Fibroblast of peridontal ligament (primary cell): Measurements from ENCODE around the gene CCIN.
A peak's percentile ranks its signal among the peaks of the same experiment; 100 is the strongest.
"Not testable (repeated sequence)": the region's sequence is repeated elsewhere in the genome, so short reads cannot be mapped to it uniquely, and the experiment has no call there.

Source experiments
- DNase-seq: peaks from one replicate; pipeline ENCODE4 v3.0.0-alpha.2; 2010; ENCODE audit errors: extremely low read depth

The CCIN gene

GRCh38 chr9:36169166-36169565, at the start of gene CCIN:
CCIN (plus strand) TSS chr9:36169388; CDS start chr9:36169503, 115 bp downstream.
- no peak for DNase-seq

GRCh38 chr9:36119476-36119875, 49.7 kb upstream of the CCIN start:
- no peak for DNase-seq

GRCh38 chr9:36120705-36121104, 48.5 kb upstream of the CCIN start:
- DNase-seq = no peak

GRCh38 chr9:36121971-36122370, 47.2 kb upstream of the CCIN start:
- DNase-seq = no peak

- DNase-seq = no peak
These were observed 45.7 kb upstream of the CCIN start for GRCh38 chr9:36123515-36123914.

- DNase-seq = no peak
These were observed 43.9 kb upstream of the CCIN start for GRCh38 chr9:36125062-36125855.

GRCh38 chr9:36126016-36126730, 43.0 kb upstream of the CCIN start:
- DNase-seq = no peak

- no peak for DNase-seq
These were observed 41.4 kb upstream of the CCIN start for GRCh38 chr9:36127652-36128244.

- DNase-seq = no peak
These were observed 40.8 kb upstream of the CCIN start for GRCh38 chr9:36128349-36128748.

- DNase-seq = no peak
These were observed 40.0 kb upstream of the CCIN start for GRCh38 chr9:36129139-36129538.

- not testable (repeated sequence) for DNase-seq
These were observed 37.5 kb upstream of the CCIN start for GRCh38 chr9:36131666-36132065.

- peak; percentile 78 for DNase-seq
These were observed 37.1 kb upstream of the CCIN start for GRCh38 chr9:36132086-36132485.

GRCh38 chr9:36134761-36135505, 34.3 kb upstream of the CCIN start:
- DNase-seq = no peak

GRCh38 chr9:36135741-36136271, 33.4 kb upstream of the CCIN start:
- DNase-seq = no peak

- DNase-seq = peak; percentile 48
These were observed 32.8 kb upstream of the CCIN start, which contains the start of gene GLIPR2 for GRCh38 chr9:36136272-36136893. GLIPR2 (plus strand) TSS chr9:36136733; CDS start chr9:36136779, 46 bp downstream.

GRCh38 chr9:36136894-36137391, 32.2 kb upstream of the CCIN start:
- no peak for DNase-seq

GRCh38 chr9:36137392-36138004, 31.7 kb upstream of the CCIN start:
- no peak for DNase-seq

- no peak for DNase-seq
These were observed 30.7 kb upstream of the CCIN start for GRCh38 chr9:36138496-36138895.

- DNase-seq = no peak
These were observed 30.3 kb upstream of the CCIN start for GRCh38 chr9:36138901-36139300.
